HepG2 (cell line): ENCODE results near the gene APOC1. TPM values are rescaled to one million over a fixed set of nuclear protein-coding genes. Genes with fewer than 3 reads are reported as not detected.
A peak's percentile ranks its signal among the peaks of the same experiment; 100 is the strongest.

ENCODE experiments used
- ATF5 ChIP-seq: sonication (generic); formaldehyde crosslinking; IDR thresholded peaks from 2 replicates; pipeline ENCODE4 v1.4.0; 2020; ENCODE audit warnings: mild to moderate bottlenecking, low read depth, missing genetic modification reagents
- HDAC2 ChIP-seq: sonication (generic); formaldehyde crosslinking; IDR thresholded peaks from 2 replicates; pipeline ENCODE4 v1.4.0; 2020; ENCODE audit warnings: missing genetic modification reagents
- HIC2 ChIP-seq: sonication (generic); formaldehyde crosslinking; IDR thresholded peaks from 2 replicates; pipeline ENCODE4 v1.9.0; 2022; ENCODE audit warnings: low read depth, missing genetic modification reagents
- HNF4G ChIP-seq, 2 experiments: sonication (generic) in 1 of 2; formaldehyde crosslinking in 1 of 2; IDR thresholded peaks; 2 replicates each; pipeline versions ENCODE4 v1.4.0 to v1.6.1; 2011 to 2020; ENCODE audit warnings: borderline replicate concordance in 2 of 2, low read depth in 2 of 2, mild to moderate bottlenecking in 2 of 2, low read length in 1 of 2, missing genetic modification reagents in 1 of 2, moderate library complexity in 1 of 2
- KAT2B ChIP-seq: fragments of 150-350 bp; IDR thresholded peaks from 2 replicates; pipeline ENCODE4 v1.6.1; 2014; ENCODE audit warnings: low read depth, low read length, borderline replicate concordance
- MATR3 ChIP-seq: sonication (generic); formaldehyde crosslinking; IDR thresholded peaks from 2 replicates; pipeline ENCODE4 v1.4.0; 2020; ENCODE audit warnings: missing genetic modification reagents
- MTA1 ChIP-seq: sonication (generic); formaldehyde crosslinking; IDR thresholded peaks from 2 replicates; pipeline ENCODE4 v1.4.0; 2020; ENCODE audit warnings: missing genetic modification reagents, mild to moderate bottlenecking, borderline replicate concordance
- RCOR2 ChIP-seq: IDR thresholded peaks from 2 replicates; pipeline ENCODE4 v1.6.1; 2016; ENCODE audit warnings: missing biosample characterization, missing genetic modification reagents
- TEF ChIP-seq: sonication (generic); formaldehyde crosslinking; IDR thresholded peaks from 2 replicates; pipeline ENCODE4 v1.5.0; 2020; ENCODE audit warnings: missing genetic modification reagents
- THAP11 ChIP-seq: IDR thresholded peaks from 2 replicates; pipeline ENCODE4 v1.6.1; 2016; ENCODE audit warnings: missing biosample characterization, missing genetic modification reagents
- TOE1 ChIP-seq: sonication (generic); formaldehyde crosslinking; IDR thresholded peaks from 2 replicates; pipeline ENCODE4 v1.4.0; 2020; ENCODE audit warnings: mild to moderate bottlenecking, missing genetic modification reagents
- XRCC5 ChIP-seq: fragments of 200-400 bp; formaldehyde crosslinking; optimal IDR thresholded peaks from 2 replicates; pipeline ENCODE3; 2017; ENCODE audit warnings: mild to moderate bottlenecking, low read length
- ZBTB20 ChIP-seq: sonication (generic); formaldehyde crosslinking; IDR thresholded peaks from 2 replicates; pipeline ENCODE4 v1.8.1; 2023; ENCODE audit warnings: missing genetic modification reagents, low read depth, mild to moderate bottlenecking, borderline replicate concordance
- ZNF264 ChIP-seq: sonication (generic); formaldehyde crosslinking; IDR thresholded peaks from 2 replicates; pipeline ENCODE4 v1.4.0; 2020; ENCODE audit warnings: missing genetic modification reagents
- ZNF687 ChIP-seq: sonication (generic); formaldehyde crosslinking; IDR thresholded peaks from 2 replicates; pipeline ENCODE4 v1.5.1; 2020; ENCODE audit warnings: mild to moderate bottlenecking, missing genetic modification reagents, moderate library complexity
- ZNF710 ChIP-seq: sonication (generic); formaldehyde crosslinking; IDR thresholded peaks from 2 replicates; pipeline ENCODE4 v1.5.0; 2020; ENCODE audit warnings: mild to moderate bottlenecking, missing genetic modification reagents, borderline replicate concordance
- ZNF773 ChIP-seq: sonication (generic); formaldehyde crosslinking; IDR thresholded peaks from 2 replicates; pipeline ENCODE4 v1.4.0; 2020; ENCODE audit warnings: missing genetic modification reagents, borderline replicate concordance
- polyA plus RNA-seq, 8 experiments: library from polyadenylated mRNA; depleted of rRNA in 3 of 8; stranded (reverse) in 7 of 8; unstranded in 1 of 8; fragments of >200 nt; fragmentation: Illumina TruSeq in 4 of 8; extraction: Trizol in 4 of 8; gene quantifications; 2 replicates each; pipeline versions ENCODE4 v1.2.1 to v1.2.3, GENCODE V29; 2011 to 2016; ENCODE audit warnings: low read depth in 4 of 8, missing spikeins in 1 of 8, mixed read lengths in 1 of 8; ENCODE audit not compliant: insufficient read depth in 1 of 8
- total RNA-seq, 5 experiments: library from RNA; depleted of rRNA; stranded (reverse); fragments of >200 nt; fragmentation: Illumina TruSeq; extraction: Trizol; gene quantifications; 2 replicates each; pipeline ENCODE4 v1.2.3, GENCODE V29; 2016; ENCODE audit warnings: low read depth in 1 of 5

Gene APOC1
- total and polyA plus RNA-seq, 2 of the 13 experiments (the other 11 are each of a cell fraction or from before 2014, with no cell fraction given) = 600 to 1,235 TPM

GRCh38 chr19:44930088-44930487 lies 15.7 kb downstream of the APOC1 start (continued):
- TF ChIP-seq ZNF687 (peak; percentile 12; the same call in 1 of the 2 replicates), ZNF710 (peak; percentile 98), ATF5 (CRISPR knock-in tag) (no peak), HIC2 (peak; percentile 94), HNF4G (IDR thresholded peaks at IDR 0.05; ENCODE audit: borderline replicate concordance, low read depth, low read length) (no peak), HNF4G (CRISPR knock-in tag; IDR thresholded peaks at IDR 0.05; ENCODE audit: borderline replicate concordance, low read depth) (no peak), THAP11 (no peak), ZNF773 (CRISPR knock-in tag) (no peak), RCOR2 (CRISPR knock-in tag) (0 out of 2 replicates have a peak, but pooled peaks have one; percentile 31), HDAC2 (CRISPR knock-in tag) (peak; percentile 15; the same call in 1 of the 2 replicates), XRCC5 (no peak), ZNF264 (CRISPR knock-in tag) (no peak), KAT2B (peak; percentile 78; the same call in 1 of the 2 replicates), TOE1 (CRISPR knock-in tag) (no peak), TEF (CRISPR knock-in tag) (no peak), MATR3 (CRISPR knock-in tag) (no peak), MTA1 (CRISPR knock-in tag) (0 out of 2 replicates have a peak, but pooled peaks have one; percentile 24), ZBTB20 (CRISPR knock-in tag) (no peak)
